GM19452 (cell line): ENCODE results near the gene TRIAP1.

ENCODE experiments used
- ATAC-seq: cut with Tn5 transposase; IDR thresholded peaks from one replicate; pipeline ENCODE4 v1.9.1; 2021; ENCODE audit not compliant: unreplicated experiment

TRIAP1 gene

DNA sequence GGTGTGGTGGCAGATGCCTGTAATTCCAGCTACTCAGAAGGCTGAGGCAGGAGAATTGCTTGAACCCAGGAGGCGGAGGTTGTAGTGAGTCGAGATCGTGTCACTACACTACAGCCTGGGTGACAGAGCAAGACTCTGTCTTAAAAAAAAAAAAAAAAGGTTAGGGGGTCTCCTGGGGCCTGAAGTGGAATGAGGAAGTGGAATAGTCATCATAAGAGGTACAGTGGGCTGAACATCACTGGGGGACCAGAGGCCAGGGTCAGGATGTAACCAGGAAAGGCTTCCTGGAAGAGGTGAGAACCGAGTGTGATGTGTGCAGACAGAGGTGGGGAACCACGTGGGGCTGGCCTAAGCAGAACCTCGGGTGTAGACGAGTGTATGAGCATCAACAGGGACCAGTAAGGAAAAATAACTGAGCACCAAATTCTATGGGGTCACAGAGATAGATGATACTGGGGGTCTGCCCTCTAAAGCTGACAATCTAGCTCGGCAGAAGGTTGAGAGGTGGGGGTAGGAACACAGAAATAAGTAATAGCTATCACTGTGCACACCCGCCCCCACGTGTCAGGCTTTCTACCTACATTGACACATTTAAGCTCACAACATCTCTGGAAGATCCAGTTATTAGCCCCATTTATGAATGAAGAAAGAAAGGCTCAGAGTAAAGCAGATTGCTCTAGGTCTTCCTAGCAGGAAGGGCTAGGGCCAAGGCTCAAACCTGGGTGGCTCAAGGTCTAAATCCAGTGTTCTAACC, 13.2 kb downstream of the TRIAP1 start:
- no peak for ATAC-seq

DNA sequence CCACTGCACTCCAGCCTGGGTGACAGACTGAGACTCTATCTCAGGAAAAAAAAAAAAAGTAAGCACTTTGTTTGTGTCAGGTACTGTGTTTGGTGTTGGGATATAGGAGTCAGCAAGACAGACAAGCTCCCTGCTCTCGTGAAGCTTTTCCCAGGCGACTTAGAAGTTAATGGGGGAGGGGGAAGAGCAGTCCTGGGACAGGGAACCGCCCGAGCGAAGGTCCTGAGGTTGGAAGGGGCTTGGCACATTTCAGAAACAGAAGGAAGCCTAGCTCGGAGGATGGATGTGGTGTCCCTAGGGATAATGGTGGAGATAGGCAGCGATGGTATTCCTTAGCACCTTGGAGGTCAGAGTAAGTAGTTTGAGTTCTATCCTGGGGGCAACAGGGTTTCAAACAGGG, 16.8 kb downstream of the TRIAP1 start:
- ATAC-seq, result no peak

DNA sequence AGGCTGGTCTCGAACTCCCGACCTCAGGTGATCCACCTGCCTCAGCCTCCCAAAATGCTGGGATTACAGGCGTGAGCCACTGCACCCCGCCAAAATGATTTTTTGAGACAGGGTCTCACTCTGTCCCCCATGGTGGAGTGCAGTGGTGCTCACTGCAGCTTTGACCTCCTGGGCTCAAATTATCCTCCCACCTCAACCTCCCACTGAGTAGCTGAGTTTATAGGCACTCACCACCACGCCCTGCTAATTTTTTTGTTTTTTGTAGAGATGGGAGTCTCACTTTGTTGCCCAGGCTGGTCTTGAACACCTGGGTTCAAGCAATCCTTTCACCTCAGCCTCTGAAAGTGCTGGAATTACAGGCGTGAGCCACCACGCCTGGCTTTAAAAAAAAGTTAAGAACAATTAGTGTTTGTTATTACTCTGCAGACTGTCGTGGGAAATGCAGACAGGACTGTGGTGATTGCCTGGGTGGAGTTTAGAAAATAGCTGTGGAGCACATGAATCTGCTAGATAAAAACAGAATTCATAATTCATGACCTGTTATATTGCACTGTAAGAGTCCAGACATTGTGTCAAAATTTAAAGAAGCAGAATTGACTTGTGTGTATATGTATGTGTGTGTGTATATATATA, 17.5 kb downstream of the TRIAP1 start:
- ATAC-seq, result no peak

DNA sequence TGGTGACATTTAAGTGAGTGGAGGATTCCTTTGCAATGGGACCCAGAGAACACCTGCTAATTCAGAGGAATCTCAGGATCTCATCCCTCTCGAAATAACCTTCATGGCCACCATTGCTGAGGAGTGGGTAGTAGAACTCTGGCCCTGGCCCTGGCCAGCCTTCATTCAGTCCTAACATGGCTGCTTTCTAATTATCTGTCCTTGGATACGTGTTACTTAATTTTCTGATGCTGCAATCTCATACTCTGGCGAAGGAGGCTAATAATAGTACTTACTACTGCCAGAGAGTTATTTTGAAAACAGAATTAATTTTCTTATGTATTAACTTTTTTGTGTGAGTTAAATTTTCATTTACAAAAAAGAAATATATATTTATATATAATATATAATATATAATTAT, 20.4 kb downstream of the TRIAP1 start:
- ATAC-seq, result no peak

DNA sequence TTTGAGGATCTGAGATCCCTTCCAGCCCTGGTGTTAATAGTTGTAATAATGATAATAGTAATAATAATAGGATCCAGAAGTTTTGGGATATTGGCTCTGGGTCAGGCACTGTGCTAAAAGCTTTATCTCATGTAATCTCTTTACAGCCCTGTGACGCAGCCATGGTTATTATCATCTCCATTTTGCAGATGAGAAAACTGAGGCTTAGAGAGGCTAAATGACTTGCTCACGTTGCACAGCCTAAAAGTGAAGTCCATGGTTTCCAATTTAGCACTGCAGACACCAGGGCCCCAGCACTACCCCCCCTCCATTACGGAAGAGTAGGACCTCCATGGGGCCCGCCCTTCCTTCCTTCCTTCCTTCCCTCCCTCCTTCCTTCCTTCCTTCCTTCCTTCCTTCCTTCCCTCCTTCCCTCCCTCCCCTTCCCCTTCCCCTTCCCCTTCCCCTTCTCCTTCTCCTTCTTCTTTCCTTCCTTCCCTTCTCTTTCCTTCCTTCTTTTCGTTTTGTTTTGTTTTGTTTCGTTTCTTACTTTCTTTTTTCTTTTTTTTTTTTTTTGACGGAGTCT, 23.2 kb downstream of the TRIAP1 start:
- ATAC-seq, result no peak

DNA sequence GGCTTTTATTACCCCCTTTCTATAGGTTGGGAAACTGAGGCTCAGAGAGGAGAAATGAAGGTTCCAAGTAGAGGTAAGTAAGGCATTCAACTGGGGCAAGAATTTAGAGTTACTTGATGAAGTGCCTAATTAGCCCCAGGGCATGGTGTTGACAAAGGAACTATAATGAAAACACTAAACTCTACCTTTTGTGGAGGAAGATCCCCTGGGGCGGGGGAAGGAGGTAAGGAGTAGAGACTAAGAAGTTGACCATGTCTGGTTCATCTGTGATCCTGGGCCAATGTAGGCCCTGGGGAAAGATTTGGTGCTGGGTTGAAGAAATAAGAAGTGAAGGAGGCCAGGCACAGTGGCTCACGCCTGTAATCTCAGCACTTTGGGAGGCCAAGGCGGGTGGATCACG, 24.5 kb downstream of the TRIAP1 start:
- ATAC-seq, result no peak

DNA sequence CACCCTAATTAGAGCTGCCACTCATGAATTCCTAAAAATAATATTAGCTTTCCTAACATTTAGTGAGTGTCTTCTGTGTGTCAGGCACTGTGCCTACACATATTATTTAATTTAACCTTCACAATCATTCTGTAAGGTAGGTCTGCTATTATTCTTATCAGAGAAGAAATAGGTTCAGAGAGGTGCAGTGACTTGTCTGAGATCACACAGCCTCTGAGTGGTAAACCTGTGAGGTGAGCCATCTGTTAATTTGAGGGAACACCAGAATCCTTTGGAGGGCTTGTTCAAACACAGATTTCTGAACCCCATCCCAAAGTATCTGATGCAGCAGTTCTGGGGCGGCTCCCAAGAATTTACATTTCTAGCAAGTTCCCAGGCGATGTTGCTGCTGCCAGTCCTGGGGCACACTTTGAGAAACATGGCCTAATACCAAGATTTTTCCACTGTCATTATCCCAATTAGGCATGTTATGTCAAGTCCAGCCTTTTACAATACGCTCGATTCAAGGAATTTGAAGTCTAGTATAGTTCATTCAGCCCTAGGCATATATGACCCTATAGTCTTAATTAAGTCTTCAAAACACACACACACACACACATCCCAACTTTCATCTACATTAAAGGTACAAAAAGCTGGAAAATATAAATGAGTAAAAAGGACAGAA, 28.1 kb downstream of the TRIAP1 start:
- no peak for ATAC-seq

DNA sequence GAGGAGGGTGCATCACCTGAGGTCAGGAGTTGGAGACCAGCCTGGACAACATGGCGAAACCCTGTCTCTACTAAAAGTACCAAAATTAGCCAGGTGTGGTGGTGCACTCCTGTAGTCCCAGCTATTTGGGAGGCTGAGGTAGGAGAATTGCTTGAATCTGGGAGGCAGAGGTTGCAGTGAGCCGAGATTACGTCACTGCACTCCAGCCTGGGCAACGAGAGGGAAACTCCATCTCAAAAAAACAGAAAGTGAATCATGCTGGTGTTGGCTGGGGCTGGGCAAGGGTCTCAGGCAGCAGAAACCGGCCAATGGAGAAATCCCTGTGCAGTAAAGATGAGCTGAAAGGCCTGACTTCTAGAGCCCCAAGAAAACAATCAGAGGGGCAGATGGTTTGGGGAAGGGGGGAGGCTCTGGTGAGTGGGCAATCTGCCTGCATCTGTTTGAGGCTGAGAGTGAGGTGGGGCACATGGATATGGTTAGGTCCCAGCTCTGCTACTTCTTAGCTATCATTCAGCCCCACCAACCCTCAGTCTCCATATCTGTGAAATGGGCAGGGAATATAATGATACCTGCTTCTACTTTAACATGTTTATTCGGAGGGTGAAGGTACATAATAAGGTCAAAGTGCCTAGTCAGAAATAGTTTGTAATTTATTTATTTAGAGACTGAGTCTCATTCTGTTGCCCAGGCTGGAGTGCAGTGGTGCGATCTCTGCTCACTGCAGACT, 29.5 kb downstream of the TRIAP1 start:
- no peak for ATAC-seq

DNA sequence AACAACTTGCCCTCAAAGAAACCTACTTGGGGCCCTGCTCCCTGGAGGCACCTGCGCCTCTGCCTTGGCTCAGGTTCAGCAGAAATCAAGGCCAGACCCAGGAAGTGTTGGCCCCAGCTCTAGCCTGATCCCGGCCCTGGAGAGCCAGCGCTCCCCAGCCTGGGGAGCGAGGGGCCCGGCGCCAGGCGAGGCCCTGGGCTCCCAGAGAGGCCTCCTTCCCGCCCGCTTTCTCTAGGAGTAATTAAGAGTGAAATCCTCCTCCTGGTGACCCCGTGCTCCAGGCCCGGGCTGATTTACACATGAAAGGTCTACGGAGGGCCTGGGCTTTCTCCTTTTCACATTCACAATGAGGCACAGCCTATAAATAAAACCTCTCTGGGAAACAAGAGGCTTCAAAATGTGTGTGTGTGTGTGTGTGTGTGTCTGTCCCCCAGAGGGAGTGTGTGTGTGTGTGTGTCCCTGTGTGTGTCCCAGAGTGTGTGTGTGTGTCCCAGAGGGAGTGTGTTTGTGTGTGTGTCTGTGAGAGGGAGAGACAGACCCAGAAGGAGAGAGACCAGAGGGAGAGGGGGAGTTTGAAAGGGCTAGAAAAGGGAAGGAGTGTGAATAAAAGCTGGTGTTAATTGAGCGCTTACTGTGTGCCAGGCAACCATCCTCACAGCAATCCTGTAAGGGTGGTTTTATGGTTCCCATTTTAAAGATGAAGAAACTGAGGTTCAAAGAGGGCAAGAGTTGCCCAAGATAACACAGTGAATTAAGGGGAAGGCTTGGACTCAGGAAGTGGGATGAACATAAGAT, 32.1 kb downstream of the TRIAP1 start:
- no peak for ATAC-seq

DNA sequence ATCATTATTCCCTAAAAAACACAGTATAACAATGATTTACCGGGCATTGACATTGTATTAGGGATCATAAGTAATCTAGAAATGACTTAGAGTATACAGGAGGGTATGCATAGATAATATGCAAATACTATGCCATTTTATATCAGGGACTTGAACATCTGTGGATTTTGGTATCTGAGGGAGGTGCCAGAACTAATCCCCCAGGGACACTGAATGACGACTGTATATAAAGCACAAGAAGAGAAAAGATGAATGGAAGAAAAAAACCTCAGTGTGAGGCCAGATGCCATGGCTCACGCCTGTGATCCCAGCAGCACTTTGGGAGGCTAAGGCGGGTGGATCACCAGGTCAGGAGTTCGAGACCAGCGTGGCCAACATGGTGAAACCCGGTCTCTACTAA, 33.8 kb downstream of the TRIAP1 start:
- ATAC-seq, result no peak

DNA sequence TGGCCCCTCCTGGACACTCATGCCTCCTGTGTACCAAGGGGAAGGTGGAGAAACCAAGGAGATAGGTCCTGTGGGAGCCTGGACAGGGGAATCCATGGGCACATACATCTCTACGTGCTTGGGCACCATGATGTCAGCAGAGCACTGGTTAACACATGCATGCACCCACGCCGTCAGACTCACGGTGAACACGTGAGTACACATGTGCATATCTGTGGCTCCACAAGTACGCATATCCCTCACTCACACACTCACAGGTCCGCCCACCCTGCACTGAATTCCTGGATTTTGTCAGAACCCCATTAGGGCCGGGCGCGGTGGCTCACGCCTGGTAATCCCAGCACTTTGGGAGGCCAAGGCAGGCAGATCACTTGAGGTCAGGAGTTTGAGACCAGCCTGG, 37.4 kb downstream of the TRIAP1 start:
- no peak for ATAC-seq

DNA sequence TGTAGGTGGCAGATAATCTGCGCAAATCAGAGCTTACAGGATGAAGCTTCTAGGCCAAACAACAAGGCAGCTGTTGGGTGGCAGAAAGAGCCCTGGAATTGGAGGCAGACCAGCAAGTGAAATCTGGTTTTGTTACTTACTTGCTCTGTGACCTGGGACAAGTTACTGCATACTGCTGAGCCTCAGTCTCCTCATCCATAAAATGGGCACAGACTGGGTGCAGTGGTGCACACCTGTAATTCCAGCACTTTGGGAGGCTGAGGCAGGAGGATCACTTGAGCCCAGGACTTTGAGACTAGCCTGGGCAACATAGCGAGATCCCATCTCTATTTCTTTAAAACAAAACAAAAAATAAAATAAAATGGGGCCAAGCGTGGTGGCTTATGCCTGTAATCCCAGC, 39.6 kb downstream of the TRIAP1 start:
- no peak for ATAC-seq

DNA sequence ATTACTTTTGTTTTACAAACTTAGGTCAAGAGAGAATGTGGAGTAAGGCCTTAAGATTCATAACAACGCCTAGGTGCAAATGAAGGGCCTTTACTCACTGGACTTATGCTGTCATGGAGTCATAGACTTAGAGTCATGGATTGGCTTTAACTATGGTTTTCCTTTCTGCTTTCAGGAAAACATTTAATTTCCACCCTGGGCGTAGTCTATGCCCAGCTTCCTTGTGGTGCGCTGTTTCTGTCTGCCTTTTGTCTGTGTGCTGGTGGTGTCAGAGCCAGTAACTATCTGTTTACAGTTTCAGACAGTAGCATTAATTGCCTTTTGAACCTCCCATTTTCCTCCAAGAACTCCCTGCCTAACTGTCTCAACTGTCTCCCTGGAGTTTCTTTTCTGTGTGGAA, 40.1 kb downstream of the TRIAP1 start:
- no peak for ATAC-seq

DNA sequence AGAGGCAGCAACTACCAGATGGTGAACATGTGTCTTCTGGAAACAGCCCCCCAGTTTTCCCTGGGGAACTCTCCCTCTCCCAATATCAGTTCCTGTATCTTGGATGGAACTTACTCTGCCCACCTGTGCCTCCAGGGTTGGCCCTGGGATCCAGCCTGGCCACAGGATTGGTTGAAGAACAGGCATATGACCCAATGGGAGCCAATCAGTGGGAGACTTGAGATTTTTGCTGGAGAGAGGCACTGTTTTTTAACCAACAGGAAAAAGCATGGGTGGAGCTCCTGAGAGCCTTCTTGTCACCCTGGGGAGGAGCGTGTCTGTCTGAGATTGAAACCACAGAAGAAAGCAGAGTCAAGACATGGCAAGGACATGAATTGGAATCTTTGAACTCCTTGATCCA, 41.9 kb downstream of the TRIAP1 start:
- no peak for ATAC-seq

DNA sequence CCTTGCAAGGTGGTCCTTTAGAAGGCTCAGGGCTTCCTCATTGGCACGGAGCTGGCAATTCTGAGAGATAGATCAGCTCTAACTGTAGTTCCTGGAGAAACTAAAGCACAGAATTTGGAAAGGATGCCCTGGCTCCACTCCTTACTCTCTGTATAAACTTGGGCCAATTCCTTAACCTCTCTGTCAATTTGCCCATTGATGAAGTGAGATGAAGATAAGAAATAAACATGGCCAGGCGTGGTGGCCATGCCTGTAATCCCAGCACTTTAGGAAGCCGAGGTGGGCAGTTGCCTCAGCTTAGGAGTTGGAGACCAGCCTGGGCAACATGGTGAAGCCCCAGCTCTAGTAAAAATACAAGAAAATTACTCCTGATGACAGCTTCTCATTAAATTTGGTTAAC, 42.3 kb downstream of the TRIAP1 start:
- ATAC-seq, result no peak

DNA sequence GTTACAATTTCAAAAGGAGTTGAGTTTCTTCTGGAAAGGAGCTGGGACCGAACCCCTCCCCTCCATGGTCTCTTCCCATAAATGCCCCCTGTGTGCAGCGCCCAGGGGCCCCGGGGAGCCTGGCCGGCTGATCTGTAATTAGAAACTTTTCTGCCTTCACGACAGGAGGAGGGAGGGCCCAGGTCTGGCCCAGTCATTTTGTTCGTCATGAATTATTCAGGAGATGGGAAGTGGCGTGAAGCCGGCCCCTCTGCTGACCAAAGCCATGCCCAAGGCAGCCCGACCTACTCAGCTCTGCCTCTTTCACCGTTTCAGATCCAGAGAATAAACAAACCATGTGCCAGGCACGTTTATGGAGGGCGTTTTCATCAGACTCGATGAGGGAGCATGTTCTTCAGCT, 44.0 kb downstream of the TRIAP1 start:
- ATAC-seq, result no peak

DNA sequence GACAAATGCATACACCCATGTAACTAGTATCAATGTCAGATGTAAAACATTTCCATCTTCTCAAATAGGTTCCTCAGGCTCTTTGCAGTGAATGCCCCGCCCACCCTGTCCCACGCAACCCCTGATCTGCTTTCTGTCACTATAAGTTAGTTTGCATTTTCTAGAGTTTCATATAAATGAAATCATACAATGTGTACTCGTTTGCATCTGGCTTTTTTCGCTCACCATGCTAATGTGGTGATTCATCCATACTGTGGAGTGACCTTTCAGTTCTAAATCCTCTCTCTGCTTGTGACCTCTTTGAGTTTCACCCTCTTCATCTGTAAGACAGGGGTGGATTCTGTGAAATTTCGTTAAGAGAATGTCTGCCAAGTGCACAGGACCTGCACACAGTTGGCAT, 46.7 kb downstream of the TRIAP1 start:
- no peak for ATAC-seq

DNA sequence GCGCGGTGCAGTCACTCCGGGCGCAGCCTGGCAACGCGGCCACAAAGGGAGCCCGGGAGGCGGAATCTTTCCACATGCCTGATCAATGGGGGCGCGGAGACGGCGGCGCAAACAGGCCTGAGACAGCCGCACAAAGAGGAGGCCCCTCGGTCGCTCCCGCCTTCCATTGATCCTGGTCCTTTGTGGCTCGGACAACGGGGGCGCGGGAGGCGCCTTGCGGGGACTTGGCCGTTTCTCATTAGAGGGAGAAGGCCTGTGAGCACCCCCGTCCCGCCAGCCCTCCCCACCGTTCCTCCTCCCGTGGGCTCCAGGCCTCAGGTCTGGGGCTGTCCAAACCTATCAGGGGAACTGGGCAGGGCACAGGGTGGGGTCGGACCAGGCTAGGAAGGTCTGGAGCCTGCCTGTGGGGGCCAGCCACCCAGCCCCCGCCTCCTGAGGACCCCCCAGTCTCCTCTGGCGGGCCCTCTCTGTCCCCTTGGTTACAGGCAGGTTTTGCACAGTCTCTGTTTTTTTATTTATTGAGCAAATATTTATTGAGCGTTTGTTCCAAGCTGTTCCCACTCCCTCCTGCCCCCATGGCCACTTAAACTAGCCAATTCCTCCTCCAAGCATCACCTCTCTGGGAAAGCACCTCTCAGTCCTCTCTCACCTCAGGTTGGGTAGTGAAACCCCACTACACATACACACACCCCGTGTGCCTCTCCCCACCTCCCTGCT, 48.2 kb downstream of the TRIAP1 start:
- ATAC-seq, result no peak

DNA sequence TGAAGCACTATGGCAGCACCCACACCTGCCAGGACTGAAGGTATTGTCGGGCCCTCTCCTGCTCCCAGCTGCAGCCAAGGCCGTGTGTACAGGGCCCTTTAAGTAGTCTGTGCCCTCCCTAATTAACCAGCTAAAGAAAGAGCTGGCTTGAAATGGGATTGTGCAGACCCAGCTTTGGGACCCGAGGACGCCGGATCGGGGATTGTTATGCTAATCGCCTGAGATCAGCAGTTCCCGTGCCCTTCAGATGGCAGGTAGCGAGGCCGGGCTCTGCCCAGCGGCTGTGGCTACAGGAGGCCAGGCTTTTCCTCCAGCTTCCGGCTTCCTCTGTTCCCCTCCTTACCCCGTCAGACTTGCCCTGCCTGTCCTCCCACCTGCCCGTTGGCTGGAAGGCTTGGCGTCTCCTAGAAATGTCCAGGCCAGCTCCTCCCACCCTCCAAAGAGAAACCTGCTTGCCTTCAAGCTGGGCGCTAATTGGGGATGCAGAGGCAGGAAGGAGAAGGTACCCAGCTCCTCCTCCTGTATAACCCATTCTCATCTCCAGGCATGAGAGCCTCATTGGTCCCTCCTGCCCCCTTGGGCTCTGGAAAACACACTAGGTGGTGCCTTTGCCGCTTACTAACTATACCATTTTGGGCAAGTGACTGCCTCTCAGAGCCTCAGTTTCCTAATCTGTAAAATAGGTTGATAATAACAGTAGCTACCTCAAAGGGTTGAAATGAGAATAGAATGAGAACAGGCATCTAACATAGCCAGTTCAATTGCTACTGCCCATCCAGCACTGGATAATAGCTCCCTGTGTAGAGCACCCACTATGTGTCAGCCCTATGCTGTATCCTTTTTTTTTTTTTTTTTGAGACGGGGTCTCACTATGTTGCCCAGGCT, 51.5 kb downstream of the TRIAP1 start:
- ATAC-seq, result no peak
